GM18861 (cell line): ENCODE data around the gene U2AF1L4.

Source experiments
- ATAC-seq: cut with Tn5 transposase; IDR thresholded peaks from one replicate; pipeline ENCODE4 v1.9.1; 2021; ENCODE audit not compliant: unreplicated experiment

U2AF1L4 gene

GRCh38 chr19:35745328-35746086 lies at the start of gene U2AF1L4, which contains the start of gene PSENEN:
Gene U2AF1L4, minus strand, starts transcription at chr19:35745418. Its CDS starts 27 bp downstream, at chr19:35745391.
Gene PSENEN, plus strand, starts transcription at chr19:35745651. Its CDS starts 280 bp downstream, at chr19:35745931.
- peak; percentile 44 for ATAC-seq

- no peak for ATAC-seq
Observed at GRCh38 chr19:35793381-35794165, 48.4 kb upstream of the U2AF1L4 start.

GRCh38 chr19:35792888-35793287 lies 47.7 kb upstream of the U2AF1L4 start:
- no peak for ATAC-seq

GRCh38 chr19:35792312-35792711 lies 47.1 kb upstream of the U2AF1L4 start:
- no peak for ATAC-seq

GRCh38 chr19:35791814-35792279 lies 46.6 kb upstream of the U2AF1L4 start:
- no peak for ATAC-seq

GRCh38 chr19:35790981-35791813 lies 46.0 kb upstream of the U2AF1L4 start:
- ATAC-seq: no peak

- ATAC-seq: no peak
Observed at GRCh38 chr19:35789978-35790944, 45.0 kb upstream of the U2AF1L4 start.

- ATAC-seq: no peak
Observed at GRCh38 chr19:35789195-35789977, 44.2 kb upstream of the U2AF1L4 start.

GRCh38 chr19:35788205-35788960 lies 43.2 kb upstream of the U2AF1L4 start:
- ATAC-seq: no peak

GRCh38 chr19:35787227-35787799 lies 42.1 kb upstream of the U2AF1L4 start:
- ATAC-seq: no peak

- no peak for ATAC-seq
Observed at GRCh38 chr19:35786299-35787160, 41.3 kb upstream of the U2AF1L4 start.

- ATAC-seq: no peak
Observed at GRCh38 chr19:35785339-35785627, 40.1 kb upstream of the U2AF1L4 start.

- no peak for ATAC-seq
Observed at GRCh38 chr19:35784503-35785338, 39.5 kb upstream of the U2AF1L4 start.

- no peak for ATAC-seq
Observed at GRCh38 chr19:35783469-35784434, 38.5 kb upstream of the U2AF1L4 start.

- ATAC-seq: no peak
Observed at GRCh38 chr19:35782589-35782988, 37.4 kb upstream of the U2AF1L4 start.
